Dermis microvascular lymphatic vessel endothelial cell (primary cell): ENCODE measurements around the gene GLI1. TPM values are rescaled to one million over a fixed set of nuclear protein-coding genes. Genes with fewer than 3 reads are reported as not detected.
"Not testable (repeated sequence)": the region's sequence is repeated elsewhere in the genome, so short reads cannot be mapped to it uniquely, and the experiment has no call there.

Source experiments
- DNase-seq, 2 donors: peaks; one replicate each; pipeline versions ENCODE4 v3.0.0 to v3.0.0-alpha.2; 2010; ENCODE audit warnings: low read depth in 2 of 2
- total RNA-seq: library from RNA; depleted of rRNA; stranded (reverse); fragments of >200 nt; gene quantifications from 2 replicates; pipeline ENCODE4 v1.2.1, GENCODE V29; 2014

GLI1 gene
- total RNA-seq, 1 donor from 2014 or later, result under 0.01 TPM

DNA sequence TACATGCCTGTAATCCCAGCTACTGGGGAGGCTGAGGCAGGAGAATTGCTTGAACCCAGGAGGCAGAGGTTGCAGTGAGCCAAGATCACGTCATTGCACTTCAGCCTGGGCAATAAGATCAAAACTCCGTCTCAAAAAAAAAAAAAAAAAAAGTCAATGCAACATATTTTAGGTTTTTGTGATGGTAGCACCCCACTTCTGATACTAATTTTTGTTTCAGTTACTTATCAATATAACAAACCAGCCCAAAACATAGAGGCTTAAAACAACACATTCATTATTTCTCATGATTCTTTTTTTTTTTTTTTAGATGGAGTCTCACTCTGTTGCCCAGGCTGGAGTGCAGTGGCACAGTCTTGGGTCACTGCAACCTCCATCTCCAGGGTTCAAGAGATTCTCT, 18.2 kb upstream of the GLI1 start:
- DNase-seq, result not testable (repeated sequence)

DNA sequence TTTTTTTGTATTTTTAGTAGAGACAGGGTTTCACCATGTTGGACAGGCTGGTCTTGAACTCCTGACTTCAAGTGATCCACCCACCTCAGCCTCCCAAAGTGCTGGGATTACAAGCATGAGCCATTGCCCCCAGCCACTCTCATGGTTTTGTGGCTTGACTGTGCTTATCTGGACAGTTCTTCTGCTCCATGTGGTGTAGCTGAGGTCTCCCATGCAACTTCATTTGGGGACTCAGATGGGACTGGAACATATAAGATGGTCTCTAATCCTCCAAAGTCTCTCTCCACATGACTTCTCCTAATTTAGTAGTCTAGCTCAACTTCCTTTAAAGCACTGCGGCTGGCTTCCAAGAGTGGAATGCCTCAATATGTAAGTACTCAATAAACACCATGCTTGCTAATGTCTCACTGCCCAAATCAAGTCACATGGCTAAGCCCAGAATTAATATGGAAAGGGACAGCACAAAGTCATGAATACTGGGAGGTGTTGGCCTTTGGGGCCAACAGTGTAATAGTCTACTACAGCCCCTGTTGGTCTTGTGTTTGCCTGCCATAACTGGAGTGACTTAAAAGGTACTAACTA, 17.6 kb upstream of the GLI1 start:
- DNase-seq, result no peak

DNA sequence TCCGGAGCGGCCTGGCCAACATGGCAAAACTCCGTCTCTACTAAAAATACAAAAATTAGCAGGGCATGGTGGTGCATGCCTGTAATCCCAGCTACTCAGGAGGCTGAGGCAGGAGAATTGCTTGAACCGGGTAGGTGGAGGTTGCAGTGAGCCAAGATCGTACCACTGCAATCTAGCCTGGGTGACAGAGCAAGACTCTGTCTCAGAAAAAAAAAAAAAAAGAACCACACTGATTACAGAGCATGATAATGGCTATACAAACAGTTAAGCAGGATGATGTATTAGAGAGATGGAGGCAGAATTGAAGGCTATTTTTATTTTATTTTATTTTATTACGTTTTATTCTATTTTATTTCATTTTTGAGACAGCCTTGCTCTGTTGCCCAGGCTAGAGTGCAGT, 15.2 kb upstream of the GLI1 start:
- not testable (repeated sequence) for DNase-seq

DNA sequence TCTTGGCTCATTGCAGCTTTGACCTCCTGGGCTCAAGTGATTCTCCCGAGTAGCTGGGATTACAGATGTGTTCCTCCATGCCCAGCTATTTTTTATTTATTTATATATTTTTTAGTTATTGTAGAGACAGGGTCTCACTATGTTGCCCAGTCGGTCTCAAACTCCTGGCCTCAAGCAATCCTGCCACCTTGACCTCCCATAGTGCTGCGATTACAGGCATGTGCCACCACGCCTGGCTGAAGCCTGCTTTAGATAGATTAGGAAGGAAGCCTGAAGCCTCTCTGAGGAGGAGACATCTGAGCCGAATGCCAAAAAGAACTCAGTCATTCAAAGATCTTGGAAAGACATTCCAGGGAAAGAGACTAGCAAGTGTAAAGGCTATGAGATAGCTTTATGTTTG, 14.8 kb upstream of the GLI1 start:
- no peak for DNase-seq

DNA sequence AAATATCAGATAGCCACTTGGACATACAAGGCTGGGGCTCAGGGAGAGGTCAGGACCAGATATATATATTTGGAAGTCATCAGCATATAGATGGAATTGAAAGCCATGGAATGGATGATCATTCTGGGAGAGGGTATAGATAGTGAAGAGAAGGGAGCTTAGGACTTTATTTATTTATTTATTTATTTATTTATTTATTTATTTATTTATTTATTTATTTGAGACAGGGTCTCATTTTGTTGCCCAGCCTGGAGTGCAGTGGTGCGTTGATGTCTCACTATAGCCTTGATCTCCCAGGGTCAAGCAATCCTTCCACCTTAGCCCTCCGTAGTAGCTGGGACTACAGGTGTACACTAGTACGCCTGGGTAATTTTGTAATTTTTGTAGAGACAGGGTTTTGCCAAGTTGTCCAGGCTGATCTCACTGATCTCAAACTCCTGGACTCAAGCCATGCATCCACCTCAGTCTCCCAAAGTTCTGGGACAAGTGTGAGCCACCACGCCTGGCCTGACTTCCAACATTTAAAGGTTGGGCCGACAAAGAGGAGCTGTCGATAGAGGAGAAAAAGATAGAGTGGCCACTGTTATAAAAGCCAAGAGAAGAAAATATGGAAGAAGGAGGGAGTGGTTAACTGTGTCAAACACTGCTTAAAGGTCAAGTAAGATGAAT, 13.2 kb upstream of the GLI1 start:
- no peak for DNase-seq

DNA sequence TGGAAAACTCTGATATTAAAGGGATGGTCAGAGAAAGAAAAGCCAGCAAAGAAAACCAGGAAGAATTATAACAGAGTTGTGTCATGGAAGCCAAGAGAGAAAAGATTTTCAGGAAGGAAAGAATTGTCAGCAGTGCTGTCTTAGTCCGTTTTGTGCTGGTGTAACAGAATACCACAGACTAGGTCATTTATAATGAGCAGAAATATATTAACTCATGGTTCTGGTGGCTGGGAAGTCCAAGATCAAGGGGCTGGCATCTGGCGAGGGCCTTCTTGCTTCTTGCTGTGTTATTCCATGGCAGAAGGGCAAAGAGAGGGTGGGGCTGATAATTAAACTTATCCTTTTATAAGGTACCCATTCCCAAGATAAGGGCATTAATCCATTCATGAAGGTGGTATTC, 10.9 kb upstream of the GLI1 start:
- DNase-seq, result no peak

DNA sequence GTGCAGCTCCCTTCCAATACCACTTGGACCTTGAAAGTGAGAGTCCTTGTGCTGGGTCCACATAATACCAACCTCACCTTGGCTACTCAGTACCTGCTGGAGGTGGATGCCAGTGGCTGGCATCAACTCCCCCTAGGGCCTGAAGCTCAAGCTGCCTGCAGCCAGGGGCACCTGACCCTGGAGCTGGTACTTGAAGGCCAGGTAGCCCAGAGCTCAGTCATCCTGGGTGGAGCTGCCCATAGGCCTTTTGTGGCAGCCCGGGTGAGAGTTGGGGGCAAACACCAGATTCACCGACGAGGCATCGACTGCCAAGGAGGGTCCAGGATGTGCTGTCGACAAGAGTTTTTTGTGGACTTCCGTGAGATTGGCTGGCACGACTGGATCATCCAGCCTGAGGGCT, 10.2 kb upstream of the GLI1 start:
- no peak for DNase-seq

DNA sequence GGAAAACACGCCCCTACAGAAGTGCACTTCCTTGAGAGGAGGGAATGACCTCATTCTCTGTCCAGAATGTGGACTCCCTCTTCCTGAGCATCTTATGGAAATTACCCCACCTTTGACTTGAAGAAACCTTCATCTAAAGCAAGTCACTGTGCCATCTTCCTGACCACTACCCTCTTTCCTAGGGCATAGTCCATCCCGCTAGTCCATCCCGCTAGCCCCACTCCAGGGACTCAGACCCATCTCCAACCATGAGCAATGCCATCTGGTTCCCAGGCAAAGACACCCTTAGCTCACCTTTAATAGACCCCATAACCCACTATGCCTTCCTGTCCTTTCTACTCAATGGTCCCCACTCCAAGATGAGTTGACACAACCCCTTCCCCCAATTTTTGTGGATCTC, 9.5 kb upstream of the GLI1 start:
- no peak for DNase-seq

DNA sequence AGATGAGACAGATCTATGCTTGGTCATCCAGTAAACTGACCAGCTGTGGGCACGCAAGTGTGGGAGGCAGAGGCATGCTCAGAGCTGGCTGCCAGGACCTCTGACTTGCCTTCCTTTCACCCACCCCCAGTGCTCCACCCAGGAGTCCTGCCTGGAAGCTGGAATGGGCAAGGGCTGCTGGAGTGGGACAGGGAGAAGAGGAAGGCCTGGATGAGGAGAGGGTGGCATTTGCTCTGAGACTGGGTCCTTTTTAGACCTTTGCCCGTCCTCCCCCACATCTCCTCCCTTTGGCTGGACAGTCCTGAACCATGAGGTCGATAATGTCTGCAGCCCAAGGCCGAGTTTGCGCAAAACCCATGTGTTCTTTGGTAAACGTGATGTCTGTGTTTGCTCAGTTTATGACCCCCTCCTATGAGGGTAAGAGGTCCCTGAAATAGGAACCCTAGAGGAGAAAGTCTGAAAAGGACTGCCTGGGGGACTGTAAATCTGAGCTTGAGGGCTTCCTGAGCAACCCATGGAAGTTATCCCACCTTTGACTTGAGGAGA, 8.3 kb upstream of the GLI1 start:
- DNase-seq, result no peak

DNA sequence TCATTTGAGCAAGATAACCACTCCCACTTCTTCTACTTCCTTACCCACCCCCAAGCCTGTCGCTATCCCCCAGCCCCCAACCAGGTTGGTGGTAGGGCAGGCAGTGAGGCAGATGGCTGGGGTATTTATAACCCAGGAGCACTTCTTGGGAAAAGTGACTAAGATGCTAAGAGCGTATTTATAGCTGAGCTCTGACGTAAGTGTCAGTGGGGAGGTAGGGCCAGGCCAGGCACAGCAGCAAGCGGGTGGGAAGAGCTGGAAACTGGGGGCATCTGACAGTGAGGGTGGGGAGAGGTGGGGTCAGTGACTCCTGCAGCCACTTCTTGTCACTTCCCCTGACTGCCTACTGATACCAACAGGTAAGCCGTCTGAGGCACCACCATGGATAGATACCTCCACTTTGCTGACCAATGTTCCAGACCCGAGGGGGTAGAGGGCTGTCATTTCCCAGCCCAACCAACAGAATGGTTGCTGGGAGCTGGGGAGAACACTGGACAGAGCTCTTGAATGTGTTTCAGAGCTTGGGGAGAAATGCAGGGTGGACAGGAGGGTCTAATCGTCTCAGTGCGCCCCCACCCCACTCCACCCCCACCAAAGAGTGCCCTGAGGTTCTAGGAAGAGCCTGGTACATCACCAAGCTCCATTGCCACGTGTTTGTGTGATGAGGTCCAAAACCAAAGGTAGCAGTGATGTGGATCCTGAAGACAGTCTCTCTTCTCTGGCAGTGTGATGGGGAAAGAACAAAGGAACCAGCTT, 7.2 kb upstream of the GLI1 start:
- DNase-seq, result peak in 1 of 2 donors; percentile 53

DNA sequence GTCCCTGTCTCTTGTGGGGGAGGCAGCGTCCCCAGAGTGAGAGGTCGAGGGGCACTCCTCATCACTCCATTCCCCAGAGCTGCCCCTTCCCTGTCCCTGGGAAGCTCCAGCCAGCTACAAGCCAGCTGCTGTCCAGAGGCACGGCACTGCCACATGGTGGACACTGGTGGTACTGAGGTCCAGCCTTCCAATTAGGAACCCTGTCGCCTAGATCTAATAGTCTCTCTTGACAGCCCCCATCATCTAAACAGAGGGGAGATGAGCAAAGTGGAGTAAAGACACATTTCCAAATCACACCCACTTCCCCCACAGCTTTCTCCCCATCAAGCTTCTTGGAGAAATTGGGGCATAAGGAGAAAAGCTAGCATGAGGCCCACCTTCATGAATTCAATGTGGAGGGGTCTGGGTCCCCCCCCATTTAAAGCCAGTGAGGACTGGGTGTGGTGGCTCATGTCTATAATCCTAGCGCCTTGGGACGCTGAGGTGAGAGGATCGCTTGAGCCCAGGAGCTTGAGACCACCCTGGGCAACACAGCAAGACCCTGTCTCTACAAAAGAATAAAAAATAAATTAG, 6.6 kb upstream of the GLI1 start:
- DNase-seq, result peak; percentile 45 to 72

DNA sequence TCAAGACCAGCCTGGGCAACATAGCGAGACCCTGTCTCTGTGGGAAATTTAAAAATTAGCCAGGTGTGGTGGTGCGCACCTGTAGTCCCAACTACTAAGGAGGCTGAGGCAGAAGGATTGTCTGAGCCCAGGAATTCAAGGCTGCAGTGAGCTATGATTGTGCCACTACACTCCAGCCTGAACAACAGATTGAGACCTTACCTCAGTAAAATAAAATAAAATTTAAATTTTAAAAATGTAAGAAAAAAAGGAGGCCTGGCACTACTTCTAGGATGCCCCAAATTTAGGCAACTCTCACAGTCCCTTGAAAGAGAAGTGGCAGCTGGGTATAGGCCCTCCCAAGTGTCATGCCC, 5.4 kb upstream of the GLI1 start:
- DNase-seq, result no peak

DNA sequence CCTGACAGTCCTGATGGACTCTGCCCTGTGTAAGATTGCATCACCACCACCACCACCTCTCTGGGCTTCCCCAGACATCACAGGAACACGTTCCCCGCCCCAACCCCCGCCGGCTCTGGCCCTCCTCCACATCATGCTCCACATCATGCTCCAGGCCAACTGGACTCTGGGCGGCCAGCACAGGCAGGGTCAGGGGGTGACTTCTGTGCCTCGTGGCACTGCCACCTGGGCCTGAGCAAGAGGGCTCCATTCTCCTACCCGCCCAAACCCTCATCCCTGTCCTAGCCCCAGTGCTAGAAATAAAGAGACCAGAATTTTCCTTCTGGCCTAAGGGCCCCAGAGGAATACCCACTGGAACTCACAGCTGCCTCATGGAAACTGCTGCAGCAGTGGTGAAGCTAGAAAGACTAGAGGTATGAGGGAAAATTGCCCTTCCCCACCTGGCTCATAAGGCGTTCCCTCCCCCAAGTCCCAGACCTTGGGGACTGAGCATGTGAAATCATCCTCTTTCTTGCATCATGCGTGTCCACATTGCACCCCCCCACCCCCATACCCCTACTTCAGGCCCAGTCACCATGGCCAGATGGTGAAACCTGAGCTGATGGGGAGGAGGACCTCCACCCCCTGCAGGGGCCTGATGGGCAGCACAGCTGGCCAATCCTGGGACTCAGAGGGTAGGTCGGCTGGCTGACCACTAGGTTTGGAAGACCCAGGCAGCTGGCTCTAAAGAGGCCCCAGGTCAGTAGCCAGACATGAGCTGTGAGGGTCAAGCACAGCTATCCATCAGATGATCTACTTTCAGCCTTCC, 4.8 kb upstream of the GLI1 start, which contains the start of gene INHBE:
Gene INHBE, plus strand, starts transcription at position 742 of the 808 bp plus-strand sequence. CDS start 230 bp downstream, outside the sequence.
- no peak for DNase-seq

DNA sequence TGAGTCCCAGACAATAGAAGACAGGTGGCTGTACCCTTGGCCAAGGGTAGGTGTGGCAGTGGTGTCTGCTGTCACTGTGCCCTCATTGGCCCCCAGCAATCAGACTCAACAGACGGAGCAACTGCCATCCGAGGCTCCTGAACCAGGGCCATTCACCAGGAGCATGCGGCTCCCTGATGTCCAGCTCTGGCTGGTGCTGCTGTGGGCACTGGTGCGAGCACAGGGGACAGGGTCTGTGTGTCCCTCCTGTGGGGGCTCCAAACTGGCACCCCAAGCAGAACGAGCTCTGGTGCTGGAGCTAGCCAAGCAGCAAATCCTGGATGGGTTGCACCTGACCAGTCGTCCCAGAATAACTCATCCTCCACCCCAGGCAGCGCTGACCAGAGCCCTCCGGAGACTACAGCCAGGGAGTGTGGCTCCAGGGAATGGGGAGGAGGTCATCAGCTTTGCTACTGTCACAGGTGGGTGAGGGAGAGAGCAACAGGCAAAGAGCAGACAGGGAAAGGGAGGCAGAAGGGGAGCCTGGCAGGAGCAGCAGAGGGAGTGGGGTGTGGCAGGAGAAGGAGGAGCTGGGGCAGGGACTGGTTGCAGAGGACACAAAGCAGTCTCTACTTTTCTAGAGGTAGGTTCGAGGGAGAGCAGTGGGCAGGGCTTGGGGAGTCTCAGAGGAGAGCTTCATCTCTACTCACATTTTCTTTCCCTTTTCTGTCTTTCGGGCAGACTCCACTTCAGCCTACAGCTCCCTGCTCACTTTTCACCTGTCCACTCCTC, 4.0 kb upstream of the GLI1 start:
- DNase-seq, result no peak

DNA sequence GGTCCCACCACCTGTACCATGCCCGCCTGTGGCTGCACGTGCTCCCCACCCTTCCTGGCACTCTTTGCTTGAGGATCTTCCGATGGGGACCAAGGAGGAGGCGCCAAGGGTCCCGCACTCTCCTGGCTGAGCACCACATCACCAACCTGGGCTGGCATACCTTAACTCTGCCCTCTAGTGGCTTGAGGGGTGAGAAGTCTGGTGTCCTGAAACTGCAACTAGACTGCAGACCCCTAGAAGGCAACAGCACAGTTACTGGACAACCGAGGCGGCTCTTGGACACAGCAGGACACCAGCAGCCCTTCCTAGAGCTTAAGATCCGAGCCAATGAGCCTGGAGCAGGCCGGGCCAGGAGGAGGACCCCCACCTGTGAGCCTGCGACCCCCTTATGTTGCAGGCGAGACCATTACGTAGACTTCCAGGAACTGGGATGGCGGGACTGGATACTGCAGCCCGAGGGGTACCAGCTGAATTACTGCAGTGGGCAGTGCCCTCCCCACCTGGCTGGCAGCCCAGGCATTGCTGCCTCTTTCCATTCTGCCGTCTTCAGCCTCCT, 3.4 kb upstream of the GLI1 start:
- peak; percentile 16 to 52 for DNase-seq

DNA sequence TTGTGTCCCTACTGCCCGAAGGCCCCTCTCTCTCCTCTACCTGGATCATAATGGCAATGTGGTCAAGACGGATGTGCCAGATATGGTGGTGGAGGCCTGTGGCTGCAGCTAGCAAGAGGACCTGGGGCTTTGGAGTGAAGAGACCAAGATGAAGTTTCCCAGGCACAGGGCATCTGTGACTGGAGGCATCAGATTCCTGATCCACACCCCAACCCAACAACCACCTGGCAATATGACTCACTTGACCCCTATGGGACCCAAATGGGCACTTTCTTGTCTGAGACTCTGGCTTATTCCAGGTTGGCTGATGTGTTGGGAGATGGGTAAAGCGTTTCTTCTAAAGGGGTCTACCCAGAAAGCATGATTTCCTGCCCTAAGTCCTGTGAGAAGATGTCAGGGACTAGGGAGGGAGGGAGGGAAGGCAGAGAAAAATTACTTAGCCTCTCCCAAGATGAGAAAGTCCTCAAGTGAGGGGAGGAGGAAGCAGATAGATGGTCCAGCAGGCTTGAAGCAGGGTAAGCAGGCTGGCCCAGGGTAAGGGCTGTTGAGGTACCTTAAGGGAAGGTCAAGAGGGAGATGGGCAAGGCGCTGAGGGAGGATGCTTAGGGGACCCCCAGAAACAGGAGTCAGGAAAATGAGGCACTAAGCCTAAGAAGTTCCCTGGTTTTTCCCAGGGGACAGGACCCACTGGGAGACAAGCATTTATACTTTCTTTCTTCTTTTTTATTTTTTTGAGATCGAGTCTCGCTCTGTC, 2.7 kb upstream of the GLI1 start:
- no peak for DNase-seq

DNA sequence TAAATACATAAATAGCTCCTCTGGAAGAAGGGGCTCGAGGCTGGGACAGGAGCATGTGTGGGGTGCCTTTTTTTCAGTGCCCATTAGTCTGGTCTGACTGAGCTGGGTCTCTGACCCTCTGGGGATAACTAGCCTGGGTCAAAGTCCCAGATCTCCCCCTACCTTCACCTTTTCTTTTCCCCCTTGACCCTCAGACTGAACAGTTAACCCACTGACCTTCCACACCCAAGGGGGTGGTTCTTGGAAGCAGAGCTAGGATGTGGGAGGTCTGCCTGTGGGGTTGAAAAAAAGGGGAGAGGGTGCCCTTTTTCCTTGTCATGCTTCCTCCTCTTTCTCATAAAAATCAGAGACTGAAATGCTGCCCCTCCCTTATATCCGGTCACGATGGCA, 925 bp upstream of the GLI1 start:
- DNase-seq, result no peak

DNA sequence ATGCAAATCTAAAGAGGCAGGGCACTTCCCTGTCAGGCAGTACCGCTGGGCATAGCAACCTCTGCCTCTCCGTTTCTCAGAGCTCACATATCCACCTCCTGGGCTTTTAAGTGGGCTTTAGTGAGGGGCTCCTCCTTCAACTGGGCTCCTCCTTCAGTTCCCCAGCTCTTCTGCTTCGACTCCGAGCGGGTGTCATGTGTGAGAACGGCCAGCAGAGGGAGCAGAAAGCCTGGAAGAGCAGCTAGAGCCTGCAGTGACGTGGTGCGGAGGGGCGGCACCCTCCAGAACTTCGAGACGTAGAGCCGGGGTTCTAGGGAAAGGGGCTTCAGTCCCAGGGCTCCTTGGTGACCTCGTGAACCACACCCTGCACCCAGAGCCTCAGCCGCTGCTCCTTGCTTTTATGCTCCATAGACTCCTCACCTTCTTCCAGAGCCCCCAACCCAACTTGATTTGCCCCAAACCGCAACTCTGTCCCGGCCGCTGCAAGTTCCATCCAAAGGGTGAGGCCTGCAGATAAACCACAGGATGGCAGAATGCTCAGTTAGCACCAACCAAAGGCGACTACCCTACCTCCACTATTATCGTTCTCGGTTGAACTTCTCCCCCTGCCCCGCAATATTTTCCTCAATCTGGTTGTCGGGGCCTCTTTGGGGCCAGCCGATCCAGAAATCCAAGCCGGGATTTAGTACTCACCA, 383 bp upstream of the GLI1 start:
- peak; percentile 82 to 95 for DNase-seq

DNA sequence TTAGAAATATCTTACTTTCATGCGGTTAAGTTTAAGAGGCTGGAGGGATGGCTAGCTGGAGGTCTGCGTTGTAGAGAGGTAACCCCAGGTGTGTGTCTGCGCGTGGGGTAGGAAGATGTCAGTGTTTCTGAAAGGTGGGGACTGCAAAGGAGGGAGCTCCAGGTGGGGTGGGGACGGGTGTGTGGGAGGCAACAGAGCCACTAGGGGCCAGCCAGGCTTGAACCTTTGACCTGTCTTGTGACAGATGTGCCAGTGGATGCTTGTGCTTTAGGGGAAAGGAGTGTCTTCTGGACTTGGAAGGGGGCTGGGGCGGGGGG, 841 bp downstream of the GLI1 start:
- DNase-seq, result no peak
